ENCODE results near the gene SCUBE1. TPM values are rescaled to one million over a fixed set of nuclear protein-coding genes. Genes with fewer than 3 reads are reported as not detected.

The SCUBE1 gene
- total and polyA plus RNA-seq, 2 experiments from 2014 or later, result 0.81 to 3.2 TPM

GRCh38 chr22:43365715-43366440 is 22.7 kb upstream of the SCUBE1 start:
- no peaks in the 10 kb centered on the region for H4K20me1 ChIP-seq (replicated peaks; ENCODE audit: insufficient read depth)
- no peaks in the 10 kb centered on the region for H3K36me3 ChIP-seq (ENCODE audit: insufficient read depth)
- Mint-ChIP-seq H3K36me3 (ENCODE audit: low read depth) (no peaks in the 10 kb centered on the region), H3K9me3 (peaks cover 8% of the 10 kb centered on the region; the same call in 1 of the 3 replicates), H3K27ac (no peak overlapping the region), H3K4me3 (no peak overlapping the region), H3K4me1 (peaks cover 11% of the 10 kb centered on the region), H3K27me3 (ENCODE audit: insufficient read depth, low read depth, poor library complexity) (peaks cover 16% of the 10 kb centered on the region)
- no peaks in the 10 kb centered on the region; the same call in 1 of the 2 replicates for H3K9me2 ChIP-seq (ENCODE audit: insufficient read depth)
- no peaks in the 10 kb centered on the region for H3K79me2 ChIP-seq (replicated peaks; ENCODE audit: insufficient read depth)
- no peaks in the 10 kb centered on the region for H3F3A ChIP-seq (replicated peaks; ENCODE audit: low read depth)
- TF ChIP-seq NANOG (IDR thresholded peaks at IDR 0.05; ENCODE audit: borderline replicate concordance), result no peak
- TF ChIP-seq ETS1 (IDR thresholded peaks at IDR 0.05), result no peak
- TF ChIP-seq, protein P1, sequence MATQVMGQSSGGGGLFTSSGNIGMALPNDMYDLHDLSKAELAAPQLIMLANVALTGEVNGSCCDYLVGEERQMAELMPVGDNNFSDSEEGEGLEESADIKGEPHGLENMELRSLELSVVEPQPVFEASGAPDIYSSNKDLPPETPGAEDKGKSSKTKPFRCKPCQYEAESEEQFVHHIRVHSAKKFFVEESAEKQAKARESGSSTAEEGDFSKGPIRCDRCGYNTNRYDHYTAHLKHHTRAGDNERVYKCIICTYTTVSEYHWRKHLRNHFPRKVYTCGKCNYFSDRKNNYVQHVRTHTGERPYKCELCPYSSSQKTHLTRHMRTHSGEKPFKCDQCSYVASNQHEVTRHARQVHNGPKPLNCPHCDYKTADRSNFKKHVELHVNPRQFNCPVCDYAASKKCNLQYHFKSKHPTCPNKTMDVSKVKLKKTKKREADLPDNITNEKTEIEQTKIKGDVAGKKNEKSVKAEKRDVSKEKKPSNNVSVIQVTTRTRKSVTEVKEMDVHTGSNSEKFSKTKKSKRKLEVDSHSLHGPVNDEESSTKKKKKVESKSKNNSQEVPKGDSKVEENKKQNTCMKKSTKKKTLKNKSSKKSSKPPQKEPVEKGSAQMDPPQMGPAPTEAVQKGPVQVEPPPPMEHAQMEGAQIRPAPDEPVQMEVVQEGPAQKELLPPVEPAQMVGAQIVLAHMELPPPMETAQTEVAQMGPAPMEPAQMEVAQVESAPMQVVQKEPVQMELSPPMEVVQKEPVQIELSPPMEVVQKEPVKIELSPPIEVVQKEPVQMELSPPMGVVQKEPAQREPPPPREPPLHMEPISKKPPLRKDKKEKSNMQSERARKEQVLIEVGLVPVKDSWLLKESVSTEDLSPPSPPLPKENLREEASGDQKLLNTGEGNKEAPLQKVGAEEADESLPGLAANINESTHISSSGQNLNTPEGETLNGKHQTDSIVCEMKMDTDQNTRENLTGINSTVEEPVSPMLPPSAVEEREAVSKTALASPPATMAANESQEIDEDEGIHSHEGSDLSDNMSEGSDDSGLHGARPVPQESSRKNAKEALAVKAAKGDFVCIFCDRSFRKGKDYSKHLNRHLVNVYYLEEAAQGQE (IDR thresholded peaks at IDR 0.05; ENCODE audit: unreplicated experiment), result no peak
- TF ChIP-seq EZH2 (IDR thresholded peaks at IDR 0.05; ENCODE audit: low read depth, unreplicated experiment), result no peak
- no peak for TF ChIP-seq ZNF331 (CRISPR knock-in tag; IDR thresholded peaks at IDR 0.05; ENCODE audit: low read depth)
- TF ChIP-seq, protein P2, sequence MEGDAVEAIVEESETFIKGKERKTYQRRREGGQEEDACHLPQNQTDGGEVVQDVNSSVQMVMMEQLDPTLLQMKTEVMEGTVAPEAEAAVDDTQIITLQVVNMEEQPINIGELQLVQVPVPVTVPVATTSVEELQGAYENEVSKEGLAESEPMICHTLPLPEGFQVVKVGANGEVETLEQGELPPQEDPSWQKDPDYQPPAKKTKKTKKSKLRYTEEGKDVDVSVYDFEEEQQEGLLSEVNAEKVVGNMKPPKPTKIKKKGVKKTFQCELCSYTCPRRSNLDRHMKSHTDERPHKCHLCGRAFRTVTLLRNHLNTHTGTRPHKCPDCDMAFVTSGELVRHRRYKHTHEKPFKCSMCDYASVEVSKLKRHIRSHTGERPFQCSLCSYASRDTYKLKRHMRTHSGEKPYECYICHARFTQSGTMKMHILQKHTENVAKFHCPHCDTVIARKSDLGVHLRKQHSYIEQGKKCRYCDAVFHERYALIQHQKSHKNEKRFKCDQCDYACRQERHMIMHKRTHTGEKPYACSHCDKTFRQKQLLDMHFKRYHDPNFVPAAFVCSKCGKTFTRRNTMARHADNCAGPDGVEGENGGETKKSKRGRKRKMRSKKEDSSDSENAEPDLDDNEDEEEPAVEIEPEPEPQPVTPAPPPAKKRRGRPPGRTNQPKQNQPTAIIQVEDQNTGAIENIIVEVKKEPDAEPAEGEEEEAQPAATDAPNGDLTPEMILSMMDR (conservative IDR thresholded peaks at IDR 0.05; ENCODE audit: low read depth in 2 of 2), result 0 out of 4 replicates have a peak, but pooled peaks of 1 of the 2 experiments have one; percentile 2
- TF ChIP-seq ZNF114 (CRISPR knock-in tag; IDR thresholded peaks at IDR 0.05), result no peak
- ATAC-seq (no peak), DNase-seq (ENCODE audit: low spot score) (no peak)
- H3K27me3 ChIP-seq (ENCODE audit: insufficient read depth), result no peaks in the 10 kb centered on the region
- no peak overlapping the region for H3K27ac ChIP-seq (ENCODE audit: low read depth)
- H2AFZ ChIP-seq, result no peak overlapping the region
- no peak overlapping the region for H3K4me2 ChIP-seq
- peaks cover 15% of the 10 kb centered on the region for H3K4me1 ChIP-seq (ENCODE audit: insufficient read depth)
- no peak overlapping the region for H3K4me3 ChIP-seq

GRCh38 chr22:43364169-43364435 is 20.9 kb upstream of the SCUBE1 start:
- H3K27ac Mint-ChIP-seq, result no peak overlapping the region
- ATAC-seq (no peak), DNase-seq (ENCODE audit: low spot score) (no peak)
- Histone ChIP-seq H3K4me3 (no peak overlapping the region), H3K36me3 (ENCODE audit: insufficient read depth) (no peaks in the 10 kb centered on the region), H3K79me2 (replicated peaks; ENCODE audit: insufficient read depth) (no peaks in the 10 kb centered on the region), H3F3A (replicated peaks; ENCODE audit: low read depth) (no peaks in the 10 kb centered on the region), H3K4me2 (peak overlapping the region; percentile 60), H3K9me2 (ENCODE audit: insufficient read depth) (no peaks in the 10 kb centered on the region; the same call in 1 of the 2 replicates), H3K27me3 (ENCODE audit: insufficient read depth) (no peaks in the 10 kb centered on the region), H4K20me1 (replicated peaks; ENCODE audit: insufficient read depth) (no peaks in the 10 kb centered on the region), H3K27ac (ENCODE audit: low read depth) (0 out of 2 replicates have a peak overlapping the region, but pooled peaks have one; percentile 50), H2AFZ (peak overlapping the region; percentile 89), H3K4me1 (ENCODE audit: insufficient read depth) (peaks cover 11% of the 10 kb centered on the region; the same call in 1 of the 2 replicates)
- peaks cover 8% of the 10 kb centered on the region; the same call in 1 of the 3 replicates for H3K9me3 Mint-ChIP-seq
- H3K4me3 Mint-ChIP-seq, result no peak overlapping the region
- peaks cover 5% of the 10 kb centered on the region; the same call in 2 of the 3 replicates for H3K4me1 Mint-ChIP-seq
- peaks cover 12% of the 10 kb centered on the region for H3K27me3 Mint-ChIP-seq (ENCODE audit: insufficient read depth, low read depth, poor library complexity)
- no peaks in the 10 kb centered on the region for H3K36me3 Mint-ChIP-seq (ENCODE audit: low read depth)
- no peak for TF ChIP-seq NANOG (IDR thresholded peaks at IDR 0.05; ENCODE audit: borderline replicate concordance)
